Measurements from ENCODE around the gene NEBL. TPM values are rescaled to one million over a fixed set of nuclear protein-coding genes. Genes with fewer than 3 reads are reported as not detected.

NEBL gene
- total RNA-seq, 1 donor from 2014 or later: 77.6 TPM

DNA sequence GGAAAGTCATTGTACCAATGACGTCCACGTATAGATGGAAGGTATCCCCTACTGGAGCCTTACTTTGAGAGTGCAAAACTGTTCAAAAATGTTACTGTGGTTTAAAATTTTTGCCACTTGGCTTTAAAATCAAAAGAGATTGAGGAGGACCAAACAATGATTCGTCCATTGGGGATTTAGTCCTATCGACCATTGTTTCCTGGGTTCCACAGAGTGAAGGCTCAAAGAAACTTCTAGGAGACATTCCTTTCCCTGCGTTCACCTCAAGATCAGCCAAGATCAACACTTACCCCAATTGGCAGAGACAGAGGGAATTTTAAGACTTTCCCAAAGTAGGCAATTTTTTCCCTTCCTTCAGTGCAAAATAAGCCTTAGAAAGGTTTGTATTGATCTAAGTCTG is 152.3 kb downstream of the NEBL start:
- H2AFZ ChIP-seq (replicated peaks): no peak overlapping the region
- H3K27ac Mint-ChIP-seq: no peak overlapping the region
- H3K27me3 Mint-ChIP-seq (ENCODE audit: insufficient read depth, low read depth): no peaks in the 10 kb centered on the region
- no peaks in the 10 kb centered on the region for H3K79me2 ChIP-seq (ENCODE audit: low read depth)
- no peaks in the 10 kb centered on the region for H4K20me1 ChIP-seq (ENCODE audit: low read depth)
- TF ChIP-seq EZH2 (IDR thresholded peaks at IDR 0.05) (no peak), EZH2phosphoT487 (IDR thresholded peaks at IDR 0.05) (no peak)
- TF ChIP-seq, protein P1, sequence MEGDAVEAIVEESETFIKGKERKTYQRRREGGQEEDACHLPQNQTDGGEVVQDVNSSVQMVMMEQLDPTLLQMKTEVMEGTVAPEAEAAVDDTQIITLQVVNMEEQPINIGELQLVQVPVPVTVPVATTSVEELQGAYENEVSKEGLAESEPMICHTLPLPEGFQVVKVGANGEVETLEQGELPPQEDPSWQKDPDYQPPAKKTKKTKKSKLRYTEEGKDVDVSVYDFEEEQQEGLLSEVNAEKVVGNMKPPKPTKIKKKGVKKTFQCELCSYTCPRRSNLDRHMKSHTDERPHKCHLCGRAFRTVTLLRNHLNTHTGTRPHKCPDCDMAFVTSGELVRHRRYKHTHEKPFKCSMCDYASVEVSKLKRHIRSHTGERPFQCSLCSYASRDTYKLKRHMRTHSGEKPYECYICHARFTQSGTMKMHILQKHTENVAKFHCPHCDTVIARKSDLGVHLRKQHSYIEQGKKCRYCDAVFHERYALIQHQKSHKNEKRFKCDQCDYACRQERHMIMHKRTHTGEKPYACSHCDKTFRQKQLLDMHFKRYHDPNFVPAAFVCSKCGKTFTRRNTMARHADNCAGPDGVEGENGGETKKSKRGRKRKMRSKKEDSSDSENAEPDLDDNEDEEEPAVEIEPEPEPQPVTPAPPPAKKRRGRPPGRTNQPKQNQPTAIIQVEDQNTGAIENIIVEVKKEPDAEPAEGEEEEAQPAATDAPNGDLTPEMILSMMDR (IDR thresholded peaks at IDR 0.05): no peak
- DNase-seq (ENCODE audit: low spot score): no peak
- peaks cover 7% of the 10 kb centered on the region for H3K4me1 Mint-ChIP-seq
- H3K9me3 ChIP-seq (ENCODE audit: low read depth): no peaks in the 10 kb centered on the region
- H3K9ac ChIP-seq: no peak overlapping the region
- H3F3A ChIP-seq (ENCODE audit: low read depth): no peaks in the 10 kb centered on the region
- H3K36me3 ChIP-seq: no peaks in the 10 kb centered on the region
- H3K36me3 Mint-ChIP-seq: no peaks in the 10 kb centered on the region
- H3K4me3 Mint-ChIP-seq: no peak overlapping the region
- peaks cover 5% of the 10 kb centered on the region for H3K9me3 Mint-ChIP-seq
- H3K4me3 ChIP-seq: no peak overlapping the region
- no peak overlapping the region for H3K4me2 ChIP-seq
- no peak overlapping the region for H3K27ac ChIP-seq
- H3K27me3 ChIP-seq: no peaks in the 10 kb centered on the region
- H3K4me1 ChIP-seq: no peaks in the 10 kb centered on the region

DNA sequence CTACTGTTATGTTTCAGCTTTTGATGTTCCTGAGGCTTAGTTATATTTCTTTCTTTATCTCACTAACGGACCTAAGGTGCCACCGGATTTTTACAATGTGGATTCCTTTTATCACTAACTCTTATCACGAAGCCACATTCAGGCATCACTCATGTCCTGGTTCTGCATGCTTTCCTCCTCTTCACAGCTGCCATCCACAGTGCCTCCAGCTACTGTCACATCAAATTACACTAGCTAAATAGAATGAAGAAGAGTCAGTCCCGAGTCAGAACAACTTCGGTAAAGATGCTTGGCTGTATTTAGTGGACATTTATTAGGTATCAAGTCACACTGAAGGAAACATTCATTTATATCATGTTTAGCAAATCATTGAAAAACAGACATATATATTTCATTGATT is 153.2 kb downstream of the NEBL start:
- Histone ChIP-seq H4K20me1 (ENCODE audit: low read depth) (no peaks in the 10 kb centered on the region), H3F3A (ENCODE audit: low read depth) (no peaks in the 10 kb centered on the region), H3K4me1 (no peaks in the 10 kb centered on the region), H3K27ac (no peak overlapping the region), H3K9ac (no peak overlapping the region), H3K79me2 (ENCODE audit: low read depth) (no peaks in the 10 kb centered on the region), H3K9me3 (ENCODE audit: low read depth) (no peaks in the 10 kb centered on the region), H3K36me3 (no peaks in the 10 kb centered on the region), H3K27me3 (no peaks in the 10 kb centered on the region), H2AFZ (replicated peaks) (no peak overlapping the region), H3K4me3 (no peak overlapping the region), H3K4me2 (no peak overlapping the region)
- H3K4me1 Mint-ChIP-seq: peaks cover 7% of the 10 kb centered on the region
- H3K9me3 Mint-ChIP-seq: peaks cover 3% of the 10 kb centered on the region
- TF ChIP-seq EZH2 (IDR thresholded peaks at IDR 0.05): no peak
- TF ChIP-seq, protein P1 (IDR thresholded peaks at IDR 0.05): no peak
- no peak for TF ChIP-seq EZH2phosphoT487 (IDR thresholded peaks at IDR 0.05)
- H3K27ac Mint-ChIP-seq: no peak overlapping the region
- H3K27me3 Mint-ChIP-seq (ENCODE audit: insufficient read depth, low read depth): no peaks in the 10 kb centered on the region
- DNase-seq (ENCODE audit: low spot score): no peak
- no peak overlapping the region for H3K4me3 Mint-ChIP-seq
- no peaks in the 10 kb centered on the region for H3K36me3 Mint-ChIP-seq

DNA sequence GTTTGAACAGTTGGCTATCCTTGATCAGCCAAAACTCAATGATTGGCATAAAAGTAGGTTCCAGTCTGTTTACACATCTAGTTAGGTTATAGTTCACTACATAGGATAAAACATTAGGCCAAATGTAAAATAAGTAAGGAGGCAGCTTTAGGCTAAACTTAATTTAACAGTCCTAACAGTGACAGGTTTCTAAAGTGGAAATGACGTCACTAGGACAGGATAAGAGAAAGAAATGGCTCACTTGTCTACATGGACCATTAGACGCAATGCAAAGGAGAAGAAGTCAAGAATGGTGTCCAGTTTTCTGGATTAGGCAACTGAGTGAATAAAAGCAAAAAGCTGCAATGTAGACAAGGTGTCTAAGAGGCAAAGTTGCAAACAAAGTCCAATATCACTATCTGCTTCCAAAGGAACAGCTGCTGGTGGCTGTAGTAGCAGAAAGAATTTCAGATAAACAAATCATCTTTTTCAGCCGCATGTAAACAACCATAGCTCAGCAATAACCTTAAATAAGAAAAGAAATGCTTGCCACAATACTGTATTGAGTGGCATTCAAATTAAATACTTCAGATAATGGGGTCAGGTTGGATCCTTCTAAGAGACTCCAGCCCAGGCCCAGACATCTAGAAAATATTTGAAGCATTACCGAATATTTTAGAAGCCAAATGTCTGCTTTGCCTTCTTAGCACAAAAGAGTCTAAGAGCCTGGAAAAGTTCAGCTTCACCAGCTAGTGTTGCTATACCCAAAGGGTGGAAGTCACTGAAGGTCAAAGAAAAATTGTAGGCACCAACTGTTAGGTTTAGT is 154.2 kb downstream of the NEBL start:
- H3K4me3 Mint-ChIP-seq: no peak overlapping the region
- Histone ChIP-seq H3K9ac (no peak overlapping the region), H3K9me3 (ENCODE audit: low read depth) (no peaks in the 10 kb centered on the region), H3K4me2 (no peak overlapping the region), H3K27ac (no peak overlapping the region), H3K36me3 (no peaks in the 10 kb centered on the region), H4K20me1 (ENCODE audit: low read depth) (no peaks in the 10 kb centered on the region), H3K27me3 (no peaks in the 10 kb centered on the region), H3K79me2 (ENCODE audit: low read depth) (no peaks in the 10 kb centered on the region), H3F3A (ENCODE audit: low read depth) (no peaks in the 10 kb centered on the region), H3K4me1 (no peaks in the 10 kb centered on the region), H3K4me3 (no peak overlapping the region), H2AFZ (replicated peaks) (no peak overlapping the region)
- H3K9me3 Mint-ChIP-seq: peaks cover 3% of the 10 kb centered on the region
- no peak overlapping the region for H3K27ac Mint-ChIP-seq
- H3K36me3 Mint-ChIP-seq: no peaks in the 10 kb centered on the region
- peaks cover 7% of the 10 kb centered on the region for H3K4me1 Mint-ChIP-seq
- H3K27me3 Mint-ChIP-seq (ENCODE audit: insufficient read depth, low read depth): no peaks in the 10 kb centered on the region
- TF ChIP-seq, protein P1 (IDR thresholded peaks at IDR 0.05): no peak
- TF ChIP-seq EZH2phosphoT487 (IDR thresholded peaks at IDR 0.05) (no peak), EZH2 (IDR thresholded peaks at IDR 0.05) (no peak)
- DNase-seq (ENCODE audit: low spot score): no peak
